HG02588 (cell line): ENCODE results near the gene KDSR.

Experiments used
- ATAC-seq: cut with Tn5 transposase; IDR thresholded peaks from one replicate; pipeline ENCODE4 v1.9.1; 2021; ENCODE audit warnings: mild to moderate bottlenecking, moderate library complexity; ENCODE audit not compliant: unreplicated experiment

The KDSR gene

GRCh38 chr18:63307551-63308200 is 59.3 kb downstream of the KDSR start:
- ATAC-seq: no peak

- no peak for ATAC-seq
Observed at GRCh38 chr18:63306819-63307550, 60.0 kb downstream of the KDSR start.

- no peak for ATAC-seq
Observed at GRCh38 chr18:63306249-63306648, 60.8 kb downstream of the KDSR start.

- no peak for ATAC-seq
Observed at GRCh38 chr18:63303547-63303946, 63.5 kb downstream of the KDSR start.

GRCh38 chr18:63302636-63303405 is 64.2 kb downstream of the KDSR start:
- ATAC-seq: no peak

GRCh38 chr18:63302220-63302619 is 64.8 kb downstream of the KDSR start:
- ATAC-seq: no peak

GRCh38 chr18:63301434-63301833 is 65.6 kb downstream of the KDSR start:
- ATAC-seq: no peak

GRCh38 chr18:63299837-63300745 is 66.9 kb downstream of the KDSR start:
- no peak for ATAC-seq

- ATAC-seq: no peak
Observed at GRCh38 chr18:63298400-63299365, 68.3 kb downstream of the KDSR start.

GRCh38 chr18:63297687-63298399 is 69.2 kb downstream of the KDSR start:
- no peak for ATAC-seq

- no peak for ATAC-seq
Observed at GRCh38 chr18:63293935-63294334, 73.1 kb downstream of the KDSR start.

- ATAC-seq: peak; percentile 71
Observed at GRCh38 chr18:63292831-63293683, 73.9 kb downstream of the KDSR start.

GRCh38 chr18:63291278-63291677 is 75.7 kb downstream of the KDSR start:
- ATAC-seq: no peak

GRCh38 chr18:63290821-63291200 is 76.2 kb downstream of the KDSR start:
- no peak for ATAC-seq

- no peak for ATAC-seq
Observed at GRCh38 chr18:63290166-63290820, 76.7 kb downstream of the KDSR start.

GRCh38 chr18:63288311-63288710 is 78.7 kb downstream of the KDSR start:
- ATAC-seq: no peak

GRCh38 chr18:63287691-63288220 is 79.2 kb downstream of the KDSR start:
- no peak for ATAC-seq
